HepG2 (cell line): ENCODE results near the gene DPT.

Source experiments
- BRCA1 ChIP-seq: sonication (generic); formaldehyde crosslinking; IDR thresholded peaks from 2 replicates; pipeline ENCODE4 v1.4.0; 2020; ENCODE audit warnings: missing genetic modification reagents
- BRD4 ChIP-seq: sonication (generic); formaldehyde crosslinking; IDR thresholded peaks from 2 replicates; pipeline ENCODE4 v1.4.0; 2020; ENCODE audit warnings: missing genetic modification reagents
- CTCF ChIP-seq: sonication (generic); formaldehyde crosslinking; IDR thresholded peaks from 2 replicates; pipeline ENCODE4 v1.5.0; 2020; ENCODE audit warnings: mild to moderate bottlenecking, missing genetic modification reagents, moderate library complexity
- FOXK2 ChIP-seq: fragments of 450-650 bp; IDR thresholded peaks from 2 replicates; pipeline ENCODE4 v1.6.1; 2016
- TCF7L2 ChIP-seq: IDR thresholded peaks from 2 replicates; pipeline ENCODE4 v1.6.1; 2011; ENCODE audit warnings: mild to moderate bottlenecking, low read depth, low read length, moderate library complexity
- YY1 ChIP-seq: IDR thresholded peaks from 2 replicates; pipeline ENCODE4 v1.6.1; 2011; ENCODE audit warnings: low read length, low read depth, moderate library complexity, mild to moderate bottlenecking; ENCODE audit not compliant: insufficient read depth, insufficient replicate concordance
- ZBTB33 ChIP-seq: sonication (generic); formaldehyde crosslinking; IDR thresholded peaks from 2 replicates; pipeline ENCODE4 v1.4.0; 2020; ENCODE audit warnings: missing genetic modification reagents
- ZNF121 ChIP-seq: sonication (generic); formaldehyde crosslinking; IDR thresholded peaks from 2 replicates; pipeline ENCODE4 v1.5.0; 2020; ENCODE audit warnings: mild to moderate bottlenecking, missing genetic modification reagents
- ZNF232 ChIP-seq: sonication (generic); formaldehyde crosslinking; IDR thresholded peaks from 2 replicates; pipeline ENCODE4 v1.4.0; 2020; ENCODE audit warnings: missing genetic modification reagents, borderline replicate concordance
- ZNF691 ChIP-seq: sonication (generic); formaldehyde crosslinking; IDR thresholded peaks from 2 replicates; pipeline ENCODE4 v1.4.0; 2020; ENCODE audit warnings: missing genetic modification reagents, low read depth, mild to moderate bottlenecking, borderline replicate concordance

- no peak for TF ChIP-seq BRCA1 (CRISPR knock-in tag)
- no peak for TF ChIP-seq ZNF121
- no peak for TF ChIP-seq ZBTB33 (CRISPR knock-in tag)
- no peak for TF ChIP-seq ZNF232
- TF ChIP-seq BRD4: no peak; the same call in 1 of the 2 replicates
- TF ChIP-seq FOXK2: peak; percentile 75
- no peak for TF ChIP-seq YY1
- TF ChIP-seq TCF7L2: no peak
- TF ChIP-seq CTCF (CRISPR knock-in tag): no peak
- TF ChIP-seq ZNF691 (CRISPR knock-in tag): no peak
These were observed 40.2 kb downstream of the DPT start for GRCh38 chr1:168688644-168689326.
